PC-9 (cell line): Measurements from ENCODE around the gene CCDC191. TPM values are rescaled to one million over a fixed set of nuclear protein-coding genes. Genes with fewer than 3 reads are reported as not detected.

Experiments used
- BruUV-seq: library from RNA; stranded (reverse); fragments of 400-500 nt; replicated peaks from 2 replicates; lab custom pipeline; 2021; lab: Mats Ljungman, UMichigan
- CTCF ChIA-PET: fragments of 300-600 bp; sonication (Branson Sonifier 250); formaldehyde crosslinking; loops from one replicate; lab custom pipeline; 2022; ENCODE audit warnings: antibody characterized with exemption; lab: Charles Lee
- POLR2A ChIA-PET: fragments of 300-600 bp; sonication (Branson Sonifier 250); formaldehyde crosslinking; loops from one replicate; lab custom pipeline; 2022; ENCODE audit warnings: antibody characterized with exemption; ENCODE audit not compliant: unreplicated experiment; lab: Charles Lee
- DNase-seq, 2 experiments: peaks; one replicate each; pipeline versions ENCODE4 v3.0.0 to v3.0.0-alpha.2; 2015 to 2022; ENCODE audit warnings: mixed read lengths in 1 of 2
- H2AFZ ChIP-seq: fragments of 200-600 bp; sonication (generic); 2 replicates; pipeline ENCODE4 v1.8.1; 2017; ENCODE audit warnings: antibody characterized with exemption
- H3F3A ChIP-seq: fragments of 200-600 bp; sonication (generic); 2 replicates; pipeline ENCODE4 v1.8.1; 2017; ENCODE audit warnings: antibody characterized with exemption, mild to moderate bottlenecking, low read depth; ENCODE audit not compliant: insufficient read depth
- H3K27ac ChIP-seq: fragments of 200-600 bp; sonication (generic); 2 replicates; pipeline ENCODE4 v1.6.1; 2016; ENCODE audit warnings: mixed run types
- H3K27me3 ChIP-seq: fragments of 200-600 bp; sonication (generic); 2 replicates; pipeline ENCODE4 v1.6.1; 2016; ENCODE audit warnings: low read depth, mixed run types; ENCODE audit not compliant: insufficient read depth
- H3K36me3 ChIP-seq: fragments of 200-600 bp; sonication (generic); 2 replicates; pipeline ENCODE4 v1.6.1; 2016; ENCODE audit warnings: low read depth, mixed run types
- H3K4me1 ChIP-seq: fragments of 200-600 bp; sonication (generic); replicated peaks from 2 replicates; pipeline ENCODE4 v1.6.1; 2016; ENCODE audit warnings: mixed run types; ENCODE audit not compliant: insufficient read depth
- H3K4me2 ChIP-seq: fragments of 200-600 bp; sonication (generic); 2 replicates; pipeline ENCODE4 v1.6.1; 2017; ENCODE audit warnings: mixed run types
- H3K4me3 ChIP-seq: fragments of 200-600 bp; sonication (generic); 2 replicates; pipeline ENCODE4 v1.6.1; 2016; ENCODE audit warnings: mixed run types
- H3K79me2 ChIP-seq: fragments of 200-600 bp; sonication (generic); 2 replicates; pipeline ENCODE4 v1.6.1; 2017; ENCODE audit warnings: low read depth, mixed run types
- H3K9me2 ChIP-seq: fragments of 200-600 bp; sonication (generic); 2 replicates; pipeline ENCODE4 v1.8.1; 2017; ENCODE audit warnings: mild to moderate bottlenecking; ENCODE audit not compliant: insufficient read depth
- H3K9me3 ChIP-seq: fragments of 200-600 bp; sonication (generic); 2 replicates; pipeline ENCODE4 v1.8.1; 2016; ENCODE audit warnings: low read depth; ENCODE audit not compliant: insufficient read depth
- H4K20me1 ChIP-seq: fragments of 200-600 bp; sonication (generic); 2 replicates; pipeline ENCODE4 v1.8.1; 2017; ENCODE audit not compliant: insufficient read depth
- EZH2 ChIP-seq: fragments of 200-600 bp; sonication (generic); IDR thresholded peaks from 2 replicates; pipeline ENCODE4 v1.8.0; 2017; ENCODE audit warnings: antibody characterized with exemption, low read depth
- intact Hi-C: fragments of 100-400 bp; cut with micrococcal nuclease; formaldehyde crosslinking; loops from one replicate; pipeline ENCODE4 v1.10.0; 2022; ENCODE audit not compliant: unreplicated experiment
- total RNA-seq: library from RNA; stranded (reverse); gene quantifications from 2 replicates; pipeline ENCODE4 v1.2.3, GENCODE V29; 2021
- TF ChIP-seq, protein P1 (sequence below): fragments of 200-600 bp; sonication (generic); conservative IDR thresholded peaks from 2 replicates; pipeline ENCODE4 v1.6.1; 2017; ENCODE audit warnings: mixed run types, antibody characterized with exemption, mild to moderate bottlenecking, moderate library complexity

The CCDC191 gene
- total RNA-seq, 1 experiment from 2014 or later: 11.0 TPM

- no peak for TF ChIP-seq EZH2
- TF ChIP-seq, protein P1, sequence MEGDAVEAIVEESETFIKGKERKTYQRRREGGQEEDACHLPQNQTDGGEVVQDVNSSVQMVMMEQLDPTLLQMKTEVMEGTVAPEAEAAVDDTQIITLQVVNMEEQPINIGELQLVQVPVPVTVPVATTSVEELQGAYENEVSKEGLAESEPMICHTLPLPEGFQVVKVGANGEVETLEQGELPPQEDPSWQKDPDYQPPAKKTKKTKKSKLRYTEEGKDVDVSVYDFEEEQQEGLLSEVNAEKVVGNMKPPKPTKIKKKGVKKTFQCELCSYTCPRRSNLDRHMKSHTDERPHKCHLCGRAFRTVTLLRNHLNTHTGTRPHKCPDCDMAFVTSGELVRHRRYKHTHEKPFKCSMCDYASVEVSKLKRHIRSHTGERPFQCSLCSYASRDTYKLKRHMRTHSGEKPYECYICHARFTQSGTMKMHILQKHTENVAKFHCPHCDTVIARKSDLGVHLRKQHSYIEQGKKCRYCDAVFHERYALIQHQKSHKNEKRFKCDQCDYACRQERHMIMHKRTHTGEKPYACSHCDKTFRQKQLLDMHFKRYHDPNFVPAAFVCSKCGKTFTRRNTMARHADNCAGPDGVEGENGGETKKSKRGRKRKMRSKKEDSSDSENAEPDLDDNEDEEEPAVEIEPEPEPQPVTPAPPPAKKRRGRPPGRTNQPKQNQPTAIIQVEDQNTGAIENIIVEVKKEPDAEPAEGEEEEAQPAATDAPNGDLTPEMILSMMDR: no peak
- Histone ChIP-seq H3K27ac (no peak overlapping the region), H3K9me2 (no peaks in the 10 kb centered on the region), H4K20me1 (no peaks in the 10 kb centered on the region), H3K4me1 (no peaks in the 10 kb centered on the region), H3K27me3 (no peaks in the 10 kb centered on the region), H3K79me2 (no peaks in the 10 kb centered on the region), H2AFZ (no peak overlapping the region), H3K36me3 (no peaks in the 10 kb centered on the region), H3K4me2 (no peak overlapping the region), H3K4me3 (no peak overlapping the region), H3K9me3 (no peaks in the 10 kb centered on the region), H3F3A (no peaks in the 10 kb centered on the region)
- ChIA-PET POLR2A (no interaction called here), CTCF (no interaction called here)
- intact Hi-C loops: no loop called here
- BruUV-seq: no TSS peak
- no peak for DNase-seq
Measured at GRCh38 chr3:114103181-114103580, 46.9 kb upstream of the CCDC191 start.

DNA sequence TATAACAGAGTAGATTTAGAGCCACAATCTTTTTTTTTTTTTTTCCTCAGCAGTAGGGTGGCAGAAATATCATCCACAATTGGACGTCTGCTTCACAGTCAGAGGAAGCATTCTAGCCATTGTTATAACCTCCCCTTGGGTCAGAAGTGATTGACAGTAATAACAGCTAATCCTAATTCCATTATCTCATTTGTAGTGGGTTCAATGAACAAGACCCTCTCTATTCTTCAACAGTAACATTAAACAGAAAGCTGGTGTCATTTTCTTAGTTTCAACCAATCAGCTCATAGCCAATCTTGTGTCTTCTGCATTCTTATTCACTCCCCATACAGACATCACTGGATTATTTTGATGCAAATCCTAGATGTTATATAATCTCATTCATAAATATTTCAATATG is 44.8 kb upstream of the CCDC191 start:
- Histone ChIP-seq H2AFZ (no peak overlapping the region), H4K20me1 (no peaks in the 10 kb centered on the region), H3K36me3 (no peaks in the 10 kb centered on the region), H3F3A (no peaks in the 10 kb centered on the region), H3K27me3 (no peaks in the 10 kb centered on the region), H3K27ac (no peak overlapping the region), H3K4me2 (no peak overlapping the region), H3K4me1 (no peaks in the 10 kb centered on the region), H3K9me2 (no peaks in the 10 kb centered on the region), H3K79me2 (no peaks in the 10 kb centered on the region), H3K4me3 (no peak overlapping the region), H3K9me3 (no peaks in the 10 kb centered on the region)
- intact Hi-C loops: no loop called here
- no peak for TF ChIP-seq EZH2
- TF ChIP-seq, protein P1: no peak
- no TSS peak for BruUV-seq
- POLR2A ChIA-PET: no interaction called here
- CTCF ChIA-PET: no interaction called here
- DNase-seq: no peak

- Histone ChIP-seq H4K20me1 (no peaks in the 10 kb centered on the region), H3K27me3 (no peaks in the 10 kb centered on the region), H3K9me3 (no peaks in the 10 kb centered on the region), H3K9me2 (no peaks in the 10 kb centered on the region), H3K27ac (no peak overlapping the region), H3K4me3 (no peak overlapping the region), H3K4me2 (no peak overlapping the region), H2AFZ (no peak overlapping the region), H3F3A (no peaks in the 10 kb centered on the region), H3K36me3 (no peaks in the 10 kb centered on the region), H3K79me2 (no peaks in the 10 kb centered on the region), H3K4me1 (0 out of 2 replicates have a peak, but pooled peaks cover 3% of the 10 kb centered on the region)
- TF ChIP-seq, protein P1: no peak
- TF ChIP-seq EZH2: no peak
- no peak for DNase-seq
- POLR2A ChIA-PET: no interaction called here
- intact Hi-C loops: no loop called here
- no TSS peak for BruUV-seq
- CTCF ChIA-PET: no interaction called here
Measured at GRCh38 chr3:114095796-114096195, 39.5 kb upstream of the CCDC191 start.
